Measurements from ENCODE around the gene TMC6.
"Not testable (repeated sequence)": the region's sequence is repeated elsewhere in the genome, so short reads cannot be mapped to it uniquely, and the experiment has no call there.

The TMC6 gene

GRCh38 chr17:78122931-78123249 lies 5.7 kb downstream of the TMC6 start:
- DNase-seq, result no peak

GRCh38 chr17:78122216-78122930 lies 6.2 kb downstream of the TMC6 start:
- DNase-seq, result no peak

- no peak for DNase-seq
These were observed 6.7 kb downstream of the TMC6 start for GRCh38 chr17:78121801-78122215.

DNA sequence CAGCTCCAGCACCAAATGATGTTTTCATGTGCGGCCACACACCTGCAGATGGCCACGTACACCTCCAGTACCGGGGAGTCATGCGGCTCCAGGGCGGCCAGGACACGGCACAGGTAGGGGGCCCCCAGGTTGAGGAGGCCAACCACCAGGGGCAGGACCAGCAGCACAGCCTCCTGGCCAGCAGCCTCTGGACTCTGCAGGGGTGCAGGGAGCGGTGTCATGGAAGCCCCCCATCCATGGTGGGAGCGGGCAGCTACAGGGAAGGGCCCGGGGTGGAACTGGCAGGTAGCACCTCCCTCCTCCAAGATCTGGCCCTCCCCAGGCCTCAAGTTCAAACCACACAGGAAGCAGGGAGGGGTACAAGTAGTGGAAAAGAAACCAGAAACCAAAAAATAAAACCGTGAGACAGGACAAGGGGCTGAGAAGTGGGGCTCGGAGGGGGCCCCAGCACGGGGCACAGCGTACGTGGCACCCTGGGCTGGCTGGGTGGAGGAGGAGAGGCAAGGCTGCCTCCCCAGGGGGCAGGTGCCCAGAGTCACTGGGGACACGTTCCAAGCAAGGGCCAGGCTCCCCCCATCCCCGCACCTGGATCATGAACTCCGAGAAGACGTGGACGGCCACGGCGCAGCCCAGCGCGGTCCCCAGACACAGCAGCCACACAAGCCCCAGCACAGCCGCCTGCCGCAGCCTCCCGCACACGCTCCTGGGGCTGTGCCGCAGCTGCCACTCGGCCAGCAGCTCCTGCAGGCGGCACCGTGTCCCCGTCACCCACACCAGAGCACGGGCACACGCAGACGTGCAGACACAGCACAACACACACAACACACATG lies 7.4 kb downstream of the TMC6 start:
- DNase-seq, result peak in 1 of 2 experiments; percentile 26

- no peak for DNase-seq
These were observed 8.0 kb downstream of the TMC6 start for GRCh38 chr17:78120537-78120936.

- no peak for DNase-seq
These were observed 9.7 kb downstream of the TMC6 start for GRCh38 chr17:78118801-78119241.

DNA sequence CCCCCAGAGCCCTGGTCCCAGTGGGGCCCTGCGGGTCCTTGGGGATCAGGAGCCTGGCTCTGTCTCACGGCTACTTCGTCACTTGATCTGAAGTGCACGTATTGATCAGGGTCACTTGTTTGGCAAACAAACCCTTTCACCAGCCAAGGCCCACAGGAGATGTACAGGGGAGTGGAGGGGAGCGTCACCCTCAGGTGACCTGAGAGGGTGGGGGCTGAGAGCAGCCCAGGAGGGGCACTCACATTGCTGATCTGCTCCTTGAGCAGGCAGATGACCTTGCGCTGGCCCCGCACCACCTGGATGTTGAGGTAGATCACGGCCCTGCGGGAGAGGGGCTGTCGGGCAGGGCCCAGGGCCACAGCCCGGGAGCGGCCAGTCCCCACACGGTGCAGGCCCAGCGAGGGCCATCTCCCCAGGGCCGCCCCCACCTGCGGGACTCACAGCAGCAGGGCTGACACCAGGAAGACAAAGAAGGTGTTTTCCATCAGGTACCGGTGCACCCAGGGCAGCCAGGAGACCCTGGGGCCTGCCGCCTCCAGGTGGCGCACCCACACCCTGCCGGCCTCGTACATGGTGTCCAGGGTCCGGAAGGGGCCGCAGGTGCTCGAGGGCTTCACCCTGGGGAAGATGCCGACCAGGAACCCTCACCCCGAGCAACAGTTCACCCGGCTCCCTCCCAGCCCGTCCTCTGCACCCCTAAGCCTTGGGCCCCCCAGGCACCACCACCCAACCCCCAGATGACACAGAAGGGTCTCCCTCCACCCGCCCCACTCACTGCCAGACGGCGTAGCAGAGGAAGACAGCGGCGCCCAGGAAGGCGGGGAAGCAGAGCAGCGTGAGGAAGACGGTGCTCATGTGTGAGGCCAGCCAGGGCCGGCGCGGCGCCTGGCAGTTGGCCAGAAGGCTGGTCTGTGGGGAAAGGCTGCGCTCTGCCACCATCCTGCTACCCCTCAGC lies 11.3 kb downstream of the TMC6 start:
- no peak for DNase-seq

DNA sequence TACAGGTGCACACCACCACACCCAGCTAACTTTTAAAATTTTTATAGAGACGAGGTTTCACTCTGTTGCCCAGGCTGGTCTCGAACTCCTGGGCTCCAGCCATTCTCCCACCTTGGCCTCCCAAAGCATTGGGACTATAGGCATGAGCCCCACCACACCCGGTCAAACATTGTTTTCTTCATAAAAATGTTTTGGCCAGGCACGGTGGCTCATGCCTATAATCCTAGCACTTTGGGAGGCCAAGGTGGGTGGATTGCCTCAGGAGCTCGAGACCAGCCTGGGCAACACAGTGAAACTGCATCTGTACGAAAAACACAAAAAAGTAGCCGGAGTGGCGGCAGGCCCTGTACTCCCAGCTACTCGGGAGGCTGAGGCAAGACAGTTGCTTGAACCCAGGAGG lies 12.1 kb downstream of the TMC6 start:
- DNase-seq, result no peak

- not testable (repeated sequence) for DNase-seq
These were observed 12.8 kb downstream of the TMC6 start for GRCh38 chr17:78115803-78116202.

DNA sequence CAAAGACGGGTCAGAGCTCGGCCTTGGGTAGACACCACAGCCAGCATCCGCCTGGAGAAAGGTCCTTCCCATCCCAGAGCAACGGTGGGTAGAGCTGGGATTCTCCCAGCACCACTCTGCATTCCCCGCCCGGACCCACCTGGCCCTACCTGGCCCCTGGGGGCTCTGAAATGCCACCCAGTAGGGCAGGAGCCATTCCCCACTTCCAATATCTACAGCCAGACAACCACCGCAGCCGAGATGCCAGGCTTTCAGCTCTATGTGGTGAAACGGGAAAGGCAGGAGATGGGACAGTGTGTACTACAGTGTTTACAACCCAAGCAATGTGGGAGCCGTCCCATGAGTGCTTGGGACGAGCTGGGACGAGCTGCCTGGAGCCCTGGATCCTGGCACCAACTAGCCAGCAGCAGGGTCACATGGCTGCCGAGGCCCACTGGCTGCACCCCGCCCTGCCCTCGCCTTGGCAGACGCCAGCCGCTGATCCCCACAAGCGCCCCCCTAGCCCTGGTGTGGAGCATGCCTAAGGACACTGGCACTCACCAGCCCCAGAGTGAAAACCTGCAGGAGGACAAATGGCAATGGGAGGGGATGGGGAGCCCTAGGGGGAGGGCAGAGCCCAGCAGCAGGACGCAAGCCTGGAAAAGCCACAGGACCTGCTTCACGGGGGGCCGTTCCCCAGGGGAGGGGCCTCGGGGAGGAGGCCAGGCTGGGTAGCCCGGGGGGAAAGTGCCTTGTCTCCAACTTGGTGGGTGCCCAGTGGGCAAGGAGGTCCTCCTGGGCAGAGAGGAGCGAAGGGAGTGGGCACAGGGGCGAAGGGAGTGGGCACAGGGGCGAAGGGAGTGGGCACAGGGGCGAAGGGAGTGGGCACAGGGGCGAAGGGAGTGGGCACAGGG lies 13.5 kb downstream of the TMC6 start:
- no peak for DNase-seq

GRCh38 chr17:78113804-78114785 lies 14.5 kb downstream of the TMC6 start:
- no peak for DNase-seq

GRCh38 chr17:78112518-78113471 lies 15.8 kb downstream of the TMC6 start:
- peak; percentile 40 to 42 for DNase-seq

DNA sequence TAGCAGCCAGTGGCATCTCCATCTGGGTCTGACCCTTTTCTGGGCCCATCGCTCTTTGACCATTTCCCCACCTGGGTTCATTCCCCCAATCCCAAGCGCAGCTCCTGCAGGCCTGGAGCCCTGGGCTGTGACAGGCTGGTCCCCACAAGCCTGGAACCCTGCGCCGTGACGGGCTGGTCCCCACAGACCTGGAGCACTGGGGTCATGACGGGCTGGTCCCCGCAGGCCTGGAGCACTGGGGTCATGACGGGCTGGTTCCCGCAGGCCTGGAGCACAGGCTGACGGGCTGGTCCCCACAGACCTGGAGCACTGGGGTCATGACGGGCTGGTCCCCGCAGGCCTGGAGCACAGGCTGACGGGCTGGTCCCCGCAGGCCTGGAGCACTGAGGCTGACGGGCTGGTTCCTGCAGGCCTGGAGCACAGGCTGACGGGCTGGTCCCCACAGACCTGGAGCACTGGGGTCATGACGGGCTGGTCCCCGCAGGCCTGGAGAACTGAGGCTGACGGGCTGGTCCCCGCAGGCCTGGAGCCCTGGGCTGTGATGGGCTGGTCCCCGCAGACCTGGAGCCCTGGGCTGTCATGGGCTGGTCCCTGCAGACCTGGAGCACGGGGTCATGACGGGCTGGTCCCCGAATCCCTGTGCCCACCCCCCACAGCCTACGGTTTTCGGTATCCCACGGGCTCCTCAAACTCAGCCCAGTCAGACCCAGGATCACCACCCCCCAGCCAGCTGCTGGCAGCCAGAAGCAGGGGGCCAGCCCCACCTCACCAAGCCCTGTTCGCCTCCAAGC lies 16.6 kb downstream of the TMC6 start:
- DNase-seq, result no peak

- no peak for DNase-seq
These were observed 17.4 kb downstream of the TMC6 start for GRCh38 chr17:78111016-78111726.

- DNase-seq, result no peak
These were observed 18.1 kb downstream of the TMC6 start for GRCh38 chr17:78110363-78111015.

DNA sequence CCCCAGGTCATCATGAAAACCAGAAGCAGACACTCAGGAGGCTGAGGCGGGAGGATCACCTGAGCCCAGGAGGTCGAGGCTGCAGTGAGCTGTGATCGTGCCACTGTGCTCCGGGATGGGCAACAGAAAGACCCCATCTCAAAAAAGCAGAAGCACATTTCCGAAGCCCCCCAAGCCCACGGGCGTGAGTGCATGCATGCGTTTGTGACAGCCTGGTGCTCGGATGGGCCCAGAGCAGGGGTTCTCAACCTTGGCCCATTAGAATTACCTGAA lies 19.1 kb downstream of the TMC6 start:
- DNase-seq, result no peak

DNA sequence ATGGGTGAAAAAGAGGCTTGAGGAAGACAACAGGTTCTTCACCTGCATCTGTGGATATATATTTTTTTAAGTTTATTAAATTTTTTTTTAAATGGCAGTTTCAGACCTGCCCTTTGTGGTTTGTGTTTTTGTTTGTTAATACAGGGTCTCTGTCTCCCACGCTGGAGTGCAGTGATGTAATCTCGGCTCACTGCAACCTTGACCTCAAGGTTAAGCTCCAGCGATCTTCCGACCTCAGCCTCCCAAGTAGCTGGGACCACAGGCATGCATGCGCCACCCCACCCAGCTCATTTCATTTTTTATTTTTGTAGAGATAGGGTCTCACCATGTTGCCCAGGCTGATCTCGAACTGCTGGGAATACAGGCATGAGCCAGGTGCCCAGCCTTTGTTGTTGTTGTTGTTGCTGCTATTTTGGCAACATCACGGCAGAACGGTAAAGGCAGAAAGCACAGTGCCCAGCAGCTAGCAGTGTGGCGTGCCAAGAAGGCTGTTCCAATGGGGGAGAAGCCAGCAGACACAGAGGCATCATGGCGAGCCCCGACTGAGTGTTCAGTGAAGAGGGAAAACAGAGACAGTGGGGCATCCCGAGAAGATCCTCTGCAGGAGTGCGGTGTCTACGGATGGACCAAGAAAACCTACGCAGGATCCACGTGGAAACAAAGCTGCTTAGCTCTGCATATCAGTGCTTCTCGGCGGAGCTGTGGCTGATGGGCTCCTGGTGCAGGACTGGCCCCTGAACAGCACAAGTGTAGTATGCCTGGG lies 19.6 kb downstream of the TMC6 start:
- no peak for DNase-seq

Measured in Kasumi-1 (cell line).